ENCODE results near the gene CD99L2. TPM values are rescaled to one million over a fixed set of nuclear protein-coding genes. Genes with fewer than 3 reads are reported as not detected.

CD99L2 gene
- total RNA-seq, 1 experiment from 2014 or later: 7.3 TPM

GRCh38 chrX:150886381-150886780, 12.1 kb downstream of the CD99L2 start:
- peaks cover 3 to 8% of the 10 kb centered on the region in 2 experiments; a peak in 3 of 4 replicates for H3K4me1 Mint-ChIP-seq
- H2AFZ ChIP-seq (ENCODE audit: low read length): no peak overlapping the region
- no peak overlapping the region for H3K27ac ChIP-seq (ENCODE audit: insufficient read length, low read depth, low read length)
- H3K56ac ChIP-seq (ENCODE audit: insufficient read length, low read depth, low read length): no peak overlapping the region
- peaks cover 0 to 4% (median under 1%) of the 10 kb centered on the region in 3 experiments; a peak in 3 of 7 replicates for H3K36me3 Mint-ChIP-seq (ENCODE audit: insufficient read depth in 1 of 3, low read depth in 3 of 3)
- H3T11ph ChIP-seq (ENCODE audit: low read length): no peak overlapping the region
- no peaks in the 10 kb centered on the region for H3K27me3 ChIP-seq (ENCODE audit: insufficient read depth, low read length)
- H2BK12ac ChIP-seq (ENCODE audit: insufficient read length, low read depth, low read length): no peak overlapping the region
- no peak overlapping the region for H2AK5ac ChIP-seq (ENCODE audit: insufficient read length, low read length)
- no peak overlapping the region for H3K18ac ChIP-seq (ENCODE audit: insufficient read length, low read depth, low read length)
- no peak overlapping the region for H2BK20ac ChIP-seq (ENCODE audit: low read depth, low read length, poor library complexity, severe bottlenecking)
- H3K4me3 Mint-ChIP-seq: no peak overlapping the region
- no peak overlapping the region for H3K9ac ChIP-seq (ENCODE audit: extremely low read depth, insufficient read length, low read length)
- H3K14ac ChIP-seq (ENCODE audit: insufficient read depth, low read length): no peak overlapping the region
- no peaks in the 10 kb centered on the region for H3K9me3 ChIP-seq (ENCODE audit: control insufficient read depth, low read depth, low read length)
- H2BK120ac ChIP-seq (ENCODE audit: low read depth, low read length, poor library complexity, severe bottlenecking): no peak overlapping the region
- H3K4me1 ChIP-seq (ENCODE audit: insufficient read depth, low read length): no peaks in the 10 kb centered on the region
- H4K5ac ChIP-seq (ENCODE audit: insufficient read length, low read depth, low read length): no peak overlapping the region
- peaks cover 34 to 47% of the 10 kb centered on the region in 2 experiments for H3K9me3 Mint-ChIP-seq
- peaks cover 7% of the 10 kb centered on the region for H3K79me1 ChIP-seq (ENCODE audit: insufficient read depth, low read depth, low read length, poor library complexity, severe bottlenecking)
- no peak overlapping the region for H2BK15ac ChIP-seq (ENCODE audit: low read depth, low read length)
- no peak overlapping the region for H4K91ac ChIP-seq (ENCODE audit: insufficient read length, low read depth, low read length)
- peaks cover 2% of the 10 kb centered on the region; the same call in 1 of the 2 replicates for H3K79me2 ChIP-seq (ENCODE audit: insufficient read depth, low read length)
- H3K4ac ChIP-seq (ENCODE audit: low read depth, low read length): no peak overlapping the region
- no peaks in the 10 kb centered on the region for H3K27me3 Mint-ChIP-seq (ENCODE audit: low read depth)
- no peak overlapping the region for H4K8ac ChIP-seq (replicated peaks; ENCODE audit: insufficient read length, low read depth, low read length)
- DNase-seq: no peak
- H2BK5ac ChIP-seq (ENCODE audit: insufficient read length, low read length): no peak overlapping the region
- no peak overlapping the region for H3K23ac ChIP-seq (ENCODE audit: insufficient read length, low read depth, low read length)
- no peak overlapping the region for H3K27ac Mint-ChIP-seq
- no CpG with 5 or more reads among the region's 7 CpGs for WGBS (ENCODE audit: extremely low coverage, insufficient read length, low lambda C conversion rate)
- H3K4me2 ChIP-seq (ENCODE audit: insufficient read depth, insufficient read length, low read length): no peak overlapping the region
- TF ChIP-seq, protein P1, sequence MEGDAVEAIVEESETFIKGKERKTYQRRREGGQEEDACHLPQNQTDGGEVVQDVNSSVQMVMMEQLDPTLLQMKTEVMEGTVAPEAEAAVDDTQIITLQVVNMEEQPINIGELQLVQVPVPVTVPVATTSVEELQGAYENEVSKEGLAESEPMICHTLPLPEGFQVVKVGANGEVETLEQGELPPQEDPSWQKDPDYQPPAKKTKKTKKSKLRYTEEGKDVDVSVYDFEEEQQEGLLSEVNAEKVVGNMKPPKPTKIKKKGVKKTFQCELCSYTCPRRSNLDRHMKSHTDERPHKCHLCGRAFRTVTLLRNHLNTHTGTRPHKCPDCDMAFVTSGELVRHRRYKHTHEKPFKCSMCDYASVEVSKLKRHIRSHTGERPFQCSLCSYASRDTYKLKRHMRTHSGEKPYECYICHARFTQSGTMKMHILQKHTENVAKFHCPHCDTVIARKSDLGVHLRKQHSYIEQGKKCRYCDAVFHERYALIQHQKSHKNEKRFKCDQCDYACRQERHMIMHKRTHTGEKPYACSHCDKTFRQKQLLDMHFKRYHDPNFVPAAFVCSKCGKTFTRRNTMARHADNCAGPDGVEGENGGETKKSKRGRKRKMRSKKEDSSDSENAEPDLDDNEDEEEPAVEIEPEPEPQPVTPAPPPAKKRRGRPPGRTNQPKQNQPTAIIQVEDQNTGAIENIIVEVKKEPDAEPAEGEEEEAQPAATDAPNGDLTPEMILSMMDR (conservative IDR thresholded peaks at IDR 0.05): no peak
- H4K20me1 ChIP-seq (ENCODE audit: control insufficient read depth, insufficient read depth, insufficient read length): no peaks in the 10 kb centered on the region
- no peaks in the 10 kb centered on the region for H3K23me2 ChIP-seq (ENCODE audit: insufficient read length, low read depth, low read length, poor library complexity, severe bottlenecking)
